Subcutaneous abdominal adipose tissue (tissue), 5 donors: ENCODE measurements around the gene EPHB2.

ENCODE experiments used
- H3K27ac ChIP-seq: one replicate; pipeline ENCODE4 v1.7.0; 2013; ENCODE audit warnings: low read depth, mild to moderate bottlenecking, inconsistent platforms, low read length, moderate library complexity
- H3K27me3 ChIP-seq, 5 donors: one replicate each; pipeline ENCODE4 v1.7.0; 2013; ENCODE audit warnings: low read length in 5 of 5, inconsistent platforms in 1 of 5; ENCODE audit not compliant: control insufficient read depth in 5 of 5, insufficient read depth in 4 of 5
- H3K36me3 ChIP-seq, 5 donors: one replicate each; pipeline ENCODE4 v1.7.0; 2013; ENCODE audit warnings: low read length in 5 of 5; ENCODE audit not compliant: control insufficient read depth in 5 of 5, insufficient read depth in 5 of 5
- H3K4me1 ChIP-seq, 5 donors: one replicate each; pipeline ENCODE4 v1.7.0; 2013; ENCODE audit warnings: low read length in 5 of 5, mild to moderate bottlenecking in 3 of 5, moderate library complexity in 1 of 5; ENCODE audit not compliant: control insufficient read depth in 5 of 5, insufficient read depth in 5 of 5
- H3K4me3 ChIP-seq, 5 donors: one replicate each; pipeline ENCODE4 v1.7.0; 2013; ENCODE audit warnings: low read length in 5 of 5, low read depth in 1 of 5
- H3K9ac ChIP-seq, 5 donors: one replicate each; pipeline ENCODE4 v1.7.0; 2013; ENCODE audit warnings: low read length in 5 of 5, mild to moderate bottlenecking in 4 of 5, moderate library complexity in 3 of 5
- H3K9me3 ChIP-seq, 5 donors: one replicate each; pipeline ENCODE4 v1.7.0; 2013; ENCODE audit warnings: low read length in 5 of 5; ENCODE audit not compliant: control insufficient read depth in 5 of 5
- donor health status: healthy.
- donor health status: healthy.
- donor health status: healthy.
- donor health status: healthy.
- donor health status: healthy.

EPHB2 gene

GRCh38 chr1:22760455-22760854 lies 49.8 kb downstream of the EPHB2 start:
- Histone ChIP-seq H3K9ac (no peak overlapping the region), H3K4me1 (peaks cover 0 to 7% (median 0%) of the 10 kb centered on the region in 5 donors), H3K4me3 (no peak overlapping the region), H3K9me3 (no peaks in the 10 kb centered on the region), H3K36me3 (no peaks in the 10 kb centered on the region), H3K27me3 (no peaks in the 10 kb centered on the region), H3K27ac (no peak overlapping the region)

- H3K9ac ChIP-seq = no peak overlapping the region
- H3K4me1 ChIP-seq = peaks cover 0 to 7% (median 0%) of the 10 kb centered on the region in 5 donors
- no peak overlapping the region for H3K27ac ChIP-seq
- no peaks in the 10 kb centered on the region for H3K9me3 ChIP-seq
- H3K27me3 ChIP-seq = no peaks in the 10 kb centered on the region
- H3K36me3 ChIP-seq = no peaks in the 10 kb centered on the region
- no peak overlapping the region for H3K4me3 ChIP-seq
Measured at GRCh38 chr1:22761101-22761500, 50.5 kb downstream of the EPHB2 start.

GRCh38 chr1:22761821-22762220 lies 51.2 kb downstream of the EPHB2 start:
- no peaks in the 10 kb centered on the region for H3K9me3 ChIP-seq
- no peaks in the 10 kb centered on the region for H3K36me3 ChIP-seq
- no peak overlapping the region for H3K27ac ChIP-seq
- no peaks in the 10 kb centered on the region for H3K27me3 ChIP-seq
- no peak overlapping the region for H3K9ac ChIP-seq
- H3K4me1 ChIP-seq = peaks cover 0 to 7% (median 0%) of the 10 kb centered on the region in 5 donors
- no peak overlapping the region for H3K4me3 ChIP-seq

GRCh38 chr1:22763487-22764200 lies 53.0 kb downstream of the EPHB2 start:
- Histone ChIP-seq H3K4me1 (peaks cover 0 to 7% (median 0%) of the 10 kb centered on the region in 5 donors), H3K27ac (no peak overlapping the region), H3K4me3 (no peak overlapping the region), H3K36me3 (no peaks in the 10 kb centered on the region), H3K9ac (no peak overlapping the region), H3K9me3 (no peaks in the 10 kb centered on the region), H3K27me3 (no peaks in the 10 kb centered on the region)

GRCh38 chr1:22767852-22768251 lies 57.2 kb downstream of the EPHB2 start:
- no peaks in the 10 kb centered on the region for H3K36me3 ChIP-seq
- H3K9ac ChIP-seq = no peak overlapping the region
- H3K9me3 ChIP-seq = no peaks in the 10 kb centered on the region
- H3K27ac ChIP-seq = no peak overlapping the region
- no peaks in the 10 kb centered on the region for H3K27me3 ChIP-seq
- H3K4me3 ChIP-seq = no peak overlapping the region
- H3K4me1 ChIP-seq = no peaks in the 10 kb centered on the region

GRCh38 chr1:22769932-22770331 lies 59.3 kb downstream of the EPHB2 start:
- Histone ChIP-seq H3K9me3 (no peaks in the 10 kb centered on the region), H3K4me1 (peaks cover 4 to 16% (median 12%) of the 10 kb centered on the region in 5 donors), H3K27ac (no peak overlapping the region), H3K9ac (no peak overlapping the region), H3K4me3 (no peak overlapping the region), H3K27me3 (no peaks in the 10 kb centered on the region), H3K36me3 (no peaks in the 10 kb centered on the region)

- Histone ChIP-seq H3K27me3 (no peaks in the 10 kb centered on the region), H3K36me3 (no peaks in the 10 kb centered on the region), H3K27ac (no peak overlapping the region), H3K4me1 (peaks cover 4 to 21% (median 16%) of the 10 kb centered on the region in 5 donors), H3K4me3 (no peak overlapping the region), H3K9ac (no peak overlapping the region), H3K9me3 (no peaks in the 10 kb centered on the region)
Measured at GRCh38 chr1:22772014-22772413, 61.4 kb downstream of the EPHB2 start.

DNA sequence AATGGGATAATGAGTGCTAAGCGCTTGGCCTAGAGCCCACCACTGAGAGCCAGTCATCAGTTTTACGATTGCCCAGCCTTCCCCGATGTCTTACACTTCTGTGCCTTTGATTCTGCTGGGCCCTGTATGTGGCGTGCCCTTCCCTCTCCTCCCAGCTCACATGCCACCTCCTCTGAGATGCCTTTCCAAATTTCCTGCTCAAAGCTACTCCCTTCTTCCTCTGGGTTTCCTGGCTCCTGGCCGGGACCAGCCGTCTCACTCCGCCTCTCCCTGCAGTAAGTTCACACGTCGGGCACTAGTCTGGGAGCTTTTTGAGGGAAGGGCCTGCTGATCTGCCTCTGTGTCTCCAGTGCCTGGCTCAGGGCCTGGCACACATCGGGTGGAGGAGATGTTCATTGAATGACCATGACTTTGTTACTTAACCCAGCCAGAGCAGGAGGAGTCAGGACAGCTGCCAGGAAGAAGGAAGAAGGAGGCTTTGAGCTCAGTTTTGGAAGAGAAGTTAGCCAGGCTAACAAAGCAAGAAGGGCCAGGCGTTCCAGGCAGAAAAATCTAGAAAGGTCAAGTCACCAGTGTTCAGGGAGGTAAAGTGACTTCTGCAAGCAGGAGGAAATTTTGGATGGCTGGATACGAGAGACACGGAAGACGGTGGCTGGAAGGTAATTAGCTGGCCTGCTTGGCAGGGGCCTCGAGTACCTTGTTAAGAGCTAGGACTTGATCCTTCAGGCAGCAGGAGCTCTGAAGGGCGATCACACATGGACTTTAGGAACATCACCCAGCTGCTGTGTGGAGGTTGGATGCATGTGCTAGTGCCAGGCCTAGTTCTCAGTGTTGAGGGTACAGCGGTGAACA lies 63.6 kb downstream of the EPHB2 start:
- H3K4me3 ChIP-seq = no peak overlapping the region
- H3K9ac ChIP-seq = no peak overlapping the region
- H3K9me3 ChIP-seq = no peaks in the 10 kb centered on the region
- H3K4me1 ChIP-seq = peaks cover 6 to 40% (median 34%) of the 10 kb centered on the region in 5 donors
- H3K27me3 ChIP-seq = no peaks in the 10 kb centered on the region
- H3K27ac ChIP-seq = no peak overlapping the region
- H3K36me3 ChIP-seq = no peaks in the 10 kb centered on the region

DNA sequence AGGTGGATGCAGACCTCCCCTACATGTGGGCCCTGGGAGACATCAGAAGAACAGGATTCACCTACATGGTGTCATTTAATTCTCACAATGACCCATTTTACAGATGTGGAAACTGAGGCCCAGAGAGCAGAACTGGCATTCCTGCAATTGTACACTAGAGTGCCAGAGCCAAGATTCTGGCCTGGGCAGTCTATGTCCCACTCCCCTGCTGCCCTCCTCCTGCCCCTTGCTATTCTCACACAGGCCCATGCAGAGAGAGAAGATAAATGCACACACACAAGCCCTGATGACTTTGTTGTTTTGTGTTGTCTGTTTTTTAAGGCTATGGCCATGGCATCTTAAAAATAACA lies 64.2 kb downstream of the EPHB2 start:
- Histone ChIP-seq H3K4me1 (peaks cover 6 to 42% (median 34%) of the 10 kb centered on the region in 5 donors), H3K9ac (no peak overlapping the region), H3K9me3 (no peaks in the 10 kb centered on the region), H3K4me3 (no peak overlapping the region), H3K36me3 (no peaks in the 10 kb centered on the region), H3K27me3 (peaks cover 0 to 5% (median 0%) of the 10 kb centered on the region in 5 donors), H3K27ac (no peak overlapping the region)

GRCh38 chr1:22775478-22775877 lies 64.8 kb downstream of the EPHB2 start:
- H3K27me3 ChIP-seq = peaks cover 0 to 5% (median 0%) of the 10 kb centered on the region in 5 donors
- H3K4me1 ChIP-seq = peaks cover 6 to 42% (median 34%) of the 10 kb centered on the region in 5 donors
- no peak overlapping the region for H3K9ac ChIP-seq
- no peaks in the 10 kb centered on the region for H3K9me3 ChIP-seq
- H3K4me3 ChIP-seq = no peak overlapping the region
- no peak overlapping the region for H3K27ac ChIP-seq
- no peaks in the 10 kb centered on the region for H3K36me3 ChIP-seq
